MM.1S (cell line): Measurements from ENCODE around the gene WDFY3.

Experiments used
- DNase-seq: peaks from one replicate; pipeline ENCODE4 v3.0.0-alpha.2; 2015
- H2AFZ ChIP-seq: fragments of 300-600 bp; sonication (generic); 2 replicates; pipeline ENCODE4 v1.6.0; 2016; ENCODE audit warnings: antibody characterized with exemption, low read length
- H3F3A ChIP-seq: fragments of 300-600 bp; sonication (generic); 2 replicates; pipeline ENCODE4 v1.6.1; 2016; ENCODE audit warnings: mild to moderate bottlenecking, antibody characterized with exemption, low read length, moderate library complexity, mixed read lengths; ENCODE audit not compliant: insufficient read depth
- H3K27ac ChIP-seq: fragments of 300-600 bp; sonication (generic); 2 replicates; pipeline ENCODE4 v1.5.1; 2016; ENCODE audit warnings: mild to moderate bottlenecking, low read length
- H3K27me3 ChIP-seq: fragments of 300-600 bp; sonication (generic); replicated peaks from 2 replicates; pipeline ENCODE4 v1.6.0; 2016; ENCODE audit warnings: low read length; ENCODE audit not compliant: insufficient read depth
- H3K36me3 ChIP-seq: fragments of 300-600 bp; sonication (generic); replicated peaks from 2 replicates; pipeline ENCODE4 v1.6.1; 2016; ENCODE audit warnings: mild to moderate bottlenecking, low read length, mixed read lengths; ENCODE audit not compliant: insufficient read depth
- H3K4me1 ChIP-seq: fragments of 300-600 bp; sonication (generic); 2 replicates; pipeline ENCODE4 v1.6.1; 2016; ENCODE audit warnings: low read length, mixed read lengths
- H3K4me2 ChIP-seq: fragments of 300-600 bp; sonication (generic); 2 replicates; pipeline ENCODE4 v1.6.0; 2016; ENCODE audit warnings: low read depth, low read length
- H3K4me3 ChIP-seq: fragments of 300-600 bp; sonication (generic); 2 replicates; pipeline ENCODE4 v1.5.1; 2016; ENCODE audit warnings: low read length, mixed read lengths
- H3K79me2 ChIP-seq: fragments of 300-600 bp; sonication (generic); 2 replicates; pipeline ENCODE4 v1.6.1; 2016; ENCODE audit warnings: mixed run types, low read length, mixed read lengths
- H3K9ac ChIP-seq: fragments of 300-600 bp; sonication (generic); 2 replicates; pipeline ENCODE4 v1.6.1; 2016; ENCODE audit warnings: low read length, mixed read lengths
- H3K9me2 ChIP-seq: fragments of 300-600 bp; sonication (generic); replicated peaks from 2 replicates; pipeline ENCODE4 v1.6.1; 2016; ENCODE audit warnings: mild to moderate bottlenecking, low read length, mixed read lengths; ENCODE audit not compliant: insufficient read depth
- H3K9me3 ChIP-seq: fragments of 300-600 bp; sonication (generic); replicated peaks from 2 replicates; pipeline ENCODE4 v1.6.1; 2016; ENCODE audit warnings: mild to moderate bottlenecking, low read length, mixed read lengths; ENCODE audit not compliant: insufficient read depth
- H4K20me1 ChIP-seq: fragments of 300-600 bp; sonication (generic); 2 replicates; pipeline ENCODE4 v1.6.1; 2016; ENCODE audit warnings: mild to moderate bottlenecking, low read length, moderate library complexity, mixed read lengths; ENCODE audit not compliant: insufficient read depth
- EZH2 ChIP-seq: fragments of 300-600 bp; sonication (generic); optimal IDR thresholded peaks from 2 replicates; pipeline ENCODE3; 2017; ENCODE audit warnings: low read depth, mild to moderate bottlenecking, antibody characterized with exemption, low read length, mixed read lengths
- EZH2phosphoT487 ChIP-seq: fragments of 300-600 bp; sonication (generic); IDR thresholded peaks from 2 replicates; pipeline ENCODE4 v1.6.1; 2018; ENCODE audit warnings: antibody characterized with exemption, low read length
- TF ChIP-seq, protein P1 (sequence below): fragments of 300-600 bp; sonication (generic); IDR thresholded peaks from 2 replicates; pipeline ENCODE4 v1.5.1; 2016; ENCODE audit warnings: antibody characterized with exemption, low read length, mixed read lengths

The WDFY3 gene

DNA sequence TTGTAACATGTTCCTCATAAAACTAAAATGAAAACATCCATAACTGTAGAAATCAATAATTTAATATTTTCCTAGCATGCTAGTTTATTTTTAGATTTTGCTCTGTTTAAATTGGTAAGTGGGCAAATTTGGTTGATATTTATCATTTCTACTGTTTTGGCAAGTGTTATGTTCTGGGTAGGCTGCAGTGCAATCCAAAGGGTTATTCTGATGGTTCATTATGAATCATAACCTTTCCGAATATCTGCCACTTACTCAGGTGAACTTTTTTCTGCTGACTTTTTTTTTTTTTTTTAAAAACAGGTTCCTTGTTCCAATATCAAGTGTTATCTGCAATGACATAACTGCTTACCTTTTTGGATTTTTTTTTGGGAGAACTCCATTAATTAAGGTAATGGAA lies 331.5 kb downstream of the WDFY3 start:
- peaks cover 10% of the 10 kb centered on the region for H3K4me1 ChIP-seq
- no peak overlapping the region for H3K4me3 ChIP-seq
- H3K9me3 ChIP-seq, result no peaks in the 10 kb centered on the region
- H3K27ac ChIP-seq, result no peak overlapping the region
- H3K9ac ChIP-seq, result no peak overlapping the region
- TF ChIP-seq, protein P1, sequence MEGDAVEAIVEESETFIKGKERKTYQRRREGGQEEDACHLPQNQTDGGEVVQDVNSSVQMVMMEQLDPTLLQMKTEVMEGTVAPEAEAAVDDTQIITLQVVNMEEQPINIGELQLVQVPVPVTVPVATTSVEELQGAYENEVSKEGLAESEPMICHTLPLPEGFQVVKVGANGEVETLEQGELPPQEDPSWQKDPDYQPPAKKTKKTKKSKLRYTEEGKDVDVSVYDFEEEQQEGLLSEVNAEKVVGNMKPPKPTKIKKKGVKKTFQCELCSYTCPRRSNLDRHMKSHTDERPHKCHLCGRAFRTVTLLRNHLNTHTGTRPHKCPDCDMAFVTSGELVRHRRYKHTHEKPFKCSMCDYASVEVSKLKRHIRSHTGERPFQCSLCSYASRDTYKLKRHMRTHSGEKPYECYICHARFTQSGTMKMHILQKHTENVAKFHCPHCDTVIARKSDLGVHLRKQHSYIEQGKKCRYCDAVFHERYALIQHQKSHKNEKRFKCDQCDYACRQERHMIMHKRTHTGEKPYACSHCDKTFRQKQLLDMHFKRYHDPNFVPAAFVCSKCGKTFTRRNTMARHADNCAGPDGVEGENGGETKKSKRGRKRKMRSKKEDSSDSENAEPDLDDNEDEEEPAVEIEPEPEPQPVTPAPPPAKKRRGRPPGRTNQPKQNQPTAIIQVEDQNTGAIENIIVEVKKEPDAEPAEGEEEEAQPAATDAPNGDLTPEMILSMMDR, result no peak
- TF ChIP-seq EZH2phosphoT487, result no peak
- no peak for TF ChIP-seq EZH2
- no peak overlapping the region for H2AFZ ChIP-seq
- H3K27me3 ChIP-seq, result no peaks in the 10 kb centered on the region
- no peaks in the 10 kb centered on the region for H4K20me1 ChIP-seq
- no peaks in the 10 kb centered on the region for H3K36me3 ChIP-seq
- no peak overlapping the region for H3K4me2 ChIP-seq
- no peaks in the 10 kb centered on the region for H3K79me2 ChIP-seq
- no peaks in the 10 kb centered on the region for H3K9me2 ChIP-seq
- H3F3A ChIP-seq, result no peaks in the 10 kb centered on the region
- no peak for DNase-seq

DNA sequence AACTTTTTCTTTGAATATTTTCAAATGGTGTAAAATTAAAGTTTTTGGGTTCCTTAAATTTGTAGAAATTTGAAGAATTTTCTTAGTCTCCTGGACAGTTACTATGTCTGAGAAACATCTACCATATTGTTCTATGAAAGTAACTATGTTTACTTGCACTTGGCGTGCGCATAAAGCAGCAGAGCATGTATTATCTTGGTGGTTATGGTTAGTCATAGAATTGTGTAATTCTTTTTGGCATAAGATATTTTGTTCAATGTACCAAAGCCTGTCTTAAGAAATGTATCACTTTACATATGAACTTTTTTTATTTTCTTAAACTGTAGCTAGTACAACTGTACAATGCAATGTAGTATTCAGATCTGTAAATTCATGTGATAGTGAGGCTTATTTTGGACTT lies 334.4 kb downstream of the WDFY3 start:
- H3K9me2 ChIP-seq, result no peaks in the 10 kb centered on the region

DNA sequence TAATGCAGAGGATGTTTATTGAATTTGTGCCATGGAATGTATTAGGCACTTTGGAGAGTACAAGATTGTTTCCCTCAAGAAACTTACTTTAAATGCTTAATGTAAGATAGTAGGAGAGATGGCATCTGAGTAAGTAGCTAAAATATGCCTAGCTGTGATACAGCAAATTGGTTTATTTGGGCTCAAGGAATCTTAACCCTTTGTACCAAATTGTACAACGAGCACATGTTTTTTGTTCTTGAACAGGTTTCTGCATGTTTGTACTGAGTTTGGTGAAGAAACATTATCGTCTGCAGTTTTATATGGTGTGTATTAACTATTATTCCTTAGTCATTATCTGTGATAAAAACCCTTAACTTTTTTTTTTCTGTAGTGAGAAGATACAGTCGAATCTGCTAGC lies 334.9 kb downstream of the WDFY3 start:
- no peaks in the 10 kb centered on the region for H3K79me2 ChIP-seq
- no peak overlapping the region for H2AFZ ChIP-seq
- no peak overlapping the region for H3K9ac ChIP-seq
- no peak for TF ChIP-seq EZH2phosphoT487
- no peaks in the 10 kb centered on the region for H3K36me3 ChIP-seq
- H3K4me2 ChIP-seq, result no peak overlapping the region
- no peak for DNase-seq
- H3K4me3 ChIP-seq, result no peak overlapping the region
- H3K9me2 ChIP-seq, result no peaks in the 10 kb centered on the region
- no peaks in the 10 kb centered on the region for H4K20me1 ChIP-seq
- no peaks in the 10 kb centered on the region for H3K4me1 ChIP-seq
- H3F3A ChIP-seq, result no peaks in the 10 kb centered on the region
- no peaks in the 10 kb centered on the region for H3K27me3 ChIP-seq
- H3K27ac ChIP-seq, result no peak overlapping the region
- H3K9me3 ChIP-seq, result no peaks in the 10 kb centered on the region

More for the DNA sequence above, 334.4 kb downstream of the WDFY3 start:
- DNase-seq, result no peak
- no peaks in the 10 kb centered on the region for H3K36me3 ChIP-seq
- no peak overlapping the region for H3K4me2 ChIP-seq
- H3K9ac ChIP-seq, result no peak overlapping the region
- H3K4me1 ChIP-seq, result no peaks in the 10 kb centered on the region
- H3K79me2 ChIP-seq, result no peaks in the 10 kb centered on the region
- no peaks in the 10 kb centered on the region for H4K20me1 ChIP-seq
- no peaks in the 10 kb centered on the region for H3K27me3 ChIP-seq
- no peak overlapping the region for H3K4me3 ChIP-seq
- H3K9me3 ChIP-seq, result no peaks in the 10 kb centered on the region
- H3K27ac ChIP-seq, result no peak overlapping the region
- no peak overlapping the region for H2AFZ ChIP-seq
- TF ChIP-seq, protein P1, result no peak
- TF ChIP-seq EZH2 (no peak), EZH2phosphoT487 (no peak)
- H3F3A ChIP-seq, result no peaks in the 10 kb centered on the region

DNA sequence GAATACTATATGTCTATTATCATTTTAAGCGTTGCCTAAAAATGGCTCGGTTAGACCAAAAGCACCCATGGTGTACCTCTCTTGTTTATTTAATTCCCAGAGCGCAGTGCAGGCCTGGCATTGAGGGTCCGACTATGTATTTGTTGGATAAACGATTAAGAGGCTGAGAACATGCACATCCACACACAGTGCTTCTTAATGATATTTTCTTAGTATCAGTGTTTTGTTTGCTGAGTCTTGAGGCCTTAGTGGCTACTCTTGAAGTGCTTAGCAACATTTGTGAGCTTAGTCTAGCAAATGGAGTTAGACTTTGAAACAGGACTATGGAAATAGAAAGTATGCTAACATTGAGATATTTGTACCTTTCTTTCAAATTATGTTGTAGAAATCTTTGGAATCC lies 339.8 kb downstream of the WDFY3 start:
- H3F3A ChIP-seq, result no peaks in the 10 kb centered on the region
- H3K36me3 ChIP-seq, result no peaks in the 10 kb centered on the region
- H3K79me2 ChIP-seq, result no peaks in the 10 kb centered on the region
- H3K4me1 ChIP-seq, result no peaks in the 10 kb centered on the region
- H3K9ac ChIP-seq, result no peak overlapping the region
- no peak overlapping the region for H3K4me2 ChIP-seq
- no peaks in the 10 kb centered on the region for H3K9me3 ChIP-seq
- no peak for DNase-seq
- TF ChIP-seq EZH2phosphoT487, result no peak
- no peak for TF ChIP-seq EZH2
- TF ChIP-seq, protein P1, result no peak
- no peaks in the 10 kb centered on the region for H3K27me3 ChIP-seq
- H3K4me3 ChIP-seq, result no peak overlapping the region
- no peak overlapping the region for H3K27ac ChIP-seq
- H3K9me2 ChIP-seq, result no peaks in the 10 kb centered on the region
- H4K20me1 ChIP-seq, result no peaks in the 10 kb centered on the region
- no peak overlapping the region for H2AFZ ChIP-seq
